Tibial nerve (tissue), 4 donors: ENCODE measurements around the gene CD180.

Source experiments
- EP300 ChIP-seq, 2 donors: sonication (generic); formaldehyde crosslinking; IDR thresholded peaks; one replicate each; pipeline ENCODE4 v1.6.1; 2017; ENCODE audit warnings: antibody characterized with exemption in 2 of 2, mild to moderate bottlenecking in 1 of 2
- POLR2A ChIP-seq, 2 donors: fragments of 450-650 bp; IDR thresholded peaks; one replicate each; pipeline ENCODE4 v1.6.1; 2017; ENCODE audit warnings: antibody characterized with exemption in 2 of 2, mild to moderate bottlenecking in 2 of 2, moderate library complexity in 2 of 2
- TF ChIP-seq, protein P1 (sequence below), 5 experiments: fragments of 200-600 bp in 3 of 5; fragments of 450-650 bp in 2 of 5; sonication (generic) in 3 of 5; IDR thresholded peaks; one replicate each; pipeline ENCODE4 v1.5.1; 2016 to 2019; ENCODE audit warnings: antibody characterized with exemption in 5 of 5, mild to moderate bottlenecking in 3 of 5, moderate library complexity in 2 of 5

DNA sequence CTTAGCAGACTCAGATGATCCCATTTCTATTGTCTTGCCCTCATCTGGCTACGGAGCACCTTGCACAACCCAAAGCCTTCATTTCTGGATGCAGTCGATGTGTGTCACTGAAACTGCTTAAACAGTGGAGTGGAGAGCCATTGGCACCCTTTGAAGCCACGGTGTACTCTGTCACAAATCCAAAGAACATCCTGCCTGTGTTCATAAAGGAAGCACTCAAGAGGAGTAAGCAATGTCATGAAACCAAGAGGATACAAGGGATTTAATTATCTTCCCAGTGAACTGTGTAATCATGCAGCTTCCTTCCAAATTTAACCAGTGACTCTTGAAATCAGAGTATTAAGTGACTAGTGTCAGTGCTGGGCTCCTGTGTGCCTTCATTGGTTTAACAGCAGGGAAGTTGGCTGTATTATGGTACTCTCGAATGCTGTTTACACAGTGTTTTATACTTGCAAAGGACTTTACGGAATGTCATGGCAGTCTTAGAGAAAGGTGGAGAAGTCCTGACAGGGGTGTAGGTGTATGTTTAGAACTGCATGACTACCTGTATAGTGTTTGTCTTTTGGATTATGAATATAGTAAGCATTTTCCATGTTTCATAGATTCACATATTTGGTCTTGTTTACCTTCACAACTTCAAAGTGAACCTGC, 41.9 kb downstream of the CD180 start:
- TF ChIP-seq, protein P1, sequence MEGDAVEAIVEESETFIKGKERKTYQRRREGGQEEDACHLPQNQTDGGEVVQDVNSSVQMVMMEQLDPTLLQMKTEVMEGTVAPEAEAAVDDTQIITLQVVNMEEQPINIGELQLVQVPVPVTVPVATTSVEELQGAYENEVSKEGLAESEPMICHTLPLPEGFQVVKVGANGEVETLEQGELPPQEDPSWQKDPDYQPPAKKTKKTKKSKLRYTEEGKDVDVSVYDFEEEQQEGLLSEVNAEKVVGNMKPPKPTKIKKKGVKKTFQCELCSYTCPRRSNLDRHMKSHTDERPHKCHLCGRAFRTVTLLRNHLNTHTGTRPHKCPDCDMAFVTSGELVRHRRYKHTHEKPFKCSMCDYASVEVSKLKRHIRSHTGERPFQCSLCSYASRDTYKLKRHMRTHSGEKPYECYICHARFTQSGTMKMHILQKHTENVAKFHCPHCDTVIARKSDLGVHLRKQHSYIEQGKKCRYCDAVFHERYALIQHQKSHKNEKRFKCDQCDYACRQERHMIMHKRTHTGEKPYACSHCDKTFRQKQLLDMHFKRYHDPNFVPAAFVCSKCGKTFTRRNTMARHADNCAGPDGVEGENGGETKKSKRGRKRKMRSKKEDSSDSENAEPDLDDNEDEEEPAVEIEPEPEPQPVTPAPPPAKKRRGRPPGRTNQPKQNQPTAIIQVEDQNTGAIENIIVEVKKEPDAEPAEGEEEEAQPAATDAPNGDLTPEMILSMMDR (IDR thresholded peaks at IDR 0.05) = no peak
- TF ChIP-seq POLR2A (IDR thresholded peaks at IDR 0.05) (no peak), EP300 (IDR thresholded peaks at IDR 0.05) (no peak)
